ENCODE data around the gene COQ10B.

DNA sequence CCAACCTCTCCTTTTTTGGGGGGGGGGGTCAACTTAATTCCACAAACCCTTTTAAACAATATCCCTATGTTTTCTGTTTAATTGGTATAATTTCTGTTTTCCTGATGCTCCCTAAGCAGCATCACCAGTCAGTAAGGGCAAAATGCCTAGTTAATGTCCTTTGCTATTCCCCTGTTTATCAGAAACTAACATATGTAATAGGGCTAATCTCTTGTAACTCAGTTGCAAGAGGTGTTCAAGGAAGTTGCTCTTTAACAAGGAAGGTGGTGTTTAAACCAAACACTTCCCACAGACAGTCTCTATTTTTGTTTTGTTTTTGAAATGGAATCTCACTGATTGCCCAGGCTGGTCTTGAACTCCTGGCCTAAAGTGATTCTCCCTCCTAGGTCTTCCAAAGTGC is 6.5 kb upstream of the COQ10B start:
- TF ChIP-seq, protein P1, sequence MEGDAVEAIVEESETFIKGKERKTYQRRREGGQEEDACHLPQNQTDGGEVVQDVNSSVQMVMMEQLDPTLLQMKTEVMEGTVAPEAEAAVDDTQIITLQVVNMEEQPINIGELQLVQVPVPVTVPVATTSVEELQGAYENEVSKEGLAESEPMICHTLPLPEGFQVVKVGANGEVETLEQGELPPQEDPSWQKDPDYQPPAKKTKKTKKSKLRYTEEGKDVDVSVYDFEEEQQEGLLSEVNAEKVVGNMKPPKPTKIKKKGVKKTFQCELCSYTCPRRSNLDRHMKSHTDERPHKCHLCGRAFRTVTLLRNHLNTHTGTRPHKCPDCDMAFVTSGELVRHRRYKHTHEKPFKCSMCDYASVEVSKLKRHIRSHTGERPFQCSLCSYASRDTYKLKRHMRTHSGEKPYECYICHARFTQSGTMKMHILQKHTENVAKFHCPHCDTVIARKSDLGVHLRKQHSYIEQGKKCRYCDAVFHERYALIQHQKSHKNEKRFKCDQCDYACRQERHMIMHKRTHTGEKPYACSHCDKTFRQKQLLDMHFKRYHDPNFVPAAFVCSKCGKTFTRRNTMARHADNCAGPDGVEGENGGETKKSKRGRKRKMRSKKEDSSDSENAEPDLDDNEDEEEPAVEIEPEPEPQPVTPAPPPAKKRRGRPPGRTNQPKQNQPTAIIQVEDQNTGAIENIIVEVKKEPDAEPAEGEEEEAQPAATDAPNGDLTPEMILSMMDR (IDR thresholded peaks at IDR 0.05): no peak
- TF ChIP-seq POLR2A (IDR thresholded peaks at IDR 0.05): no peak
